ENCODE results near the gene DIAPH1.
A peak's percentile ranks its signal among the peaks of the same experiment; 100 is the strongest.

Gene DIAPH1

DNA sequence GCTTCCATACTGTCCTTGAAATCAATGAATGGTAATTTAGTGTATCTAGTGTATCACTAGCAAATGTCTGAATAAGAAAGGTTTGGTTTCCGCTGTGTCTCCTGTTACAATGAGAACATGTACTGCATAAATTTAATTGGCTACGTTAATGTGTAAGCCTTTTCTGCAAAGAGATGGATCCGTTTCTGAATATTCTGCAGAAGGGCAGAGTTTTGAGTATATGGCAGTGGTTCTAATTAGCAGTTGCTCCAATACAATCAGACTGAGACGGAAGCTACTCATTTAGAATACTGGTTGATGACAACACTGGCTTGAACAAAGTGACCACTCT is 134.5 kb downstream of the DIAPH1 start:
- peak; percentile 8 for DNase-seq (ENCODE audit: low spot score)

DNA sequence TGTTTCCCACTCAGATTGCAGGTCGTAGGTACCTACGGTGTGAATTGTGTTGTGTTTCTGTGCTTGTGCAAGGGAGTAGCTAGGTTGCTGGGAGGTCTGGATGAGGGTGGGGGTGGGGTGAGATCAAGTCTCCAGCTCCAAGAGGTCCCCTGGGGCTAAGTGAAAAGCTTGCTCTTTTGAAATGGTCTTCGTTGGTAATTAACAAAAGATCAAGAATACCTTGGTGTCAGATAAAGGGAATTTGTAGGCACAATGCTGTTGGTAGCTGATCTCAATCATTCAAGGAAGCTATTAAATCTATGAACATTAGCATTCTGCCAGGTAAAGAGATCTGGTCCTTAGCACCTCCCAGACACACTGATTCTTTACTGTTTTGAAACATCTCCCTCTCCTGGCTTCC is 134.9 kb downstream of the DIAPH1 start:
- DNase-seq (ENCODE audit: low spot score): no peak

DNA sequence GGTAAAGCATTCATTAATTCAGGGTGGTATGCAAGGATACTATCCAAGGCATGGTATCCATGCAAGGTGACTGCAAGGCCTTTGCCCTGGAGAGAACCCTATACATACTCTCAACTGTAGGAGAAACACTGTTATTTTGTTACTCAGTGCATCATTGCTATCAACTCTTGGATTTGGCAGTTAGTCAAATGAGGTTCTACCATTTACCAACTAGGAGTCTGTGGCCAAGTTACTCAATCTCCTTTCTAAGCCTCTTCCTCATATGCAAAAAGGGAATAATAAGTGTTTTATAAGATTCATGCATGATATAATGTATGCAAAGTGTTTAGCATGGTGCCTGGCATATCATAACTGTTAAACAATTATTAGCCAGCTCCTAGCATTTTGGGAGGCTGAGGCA is 139.0 kb downstream of the DIAPH1 start:
- DNase-seq (ENCODE audit: low spot score): no peak

DNA sequence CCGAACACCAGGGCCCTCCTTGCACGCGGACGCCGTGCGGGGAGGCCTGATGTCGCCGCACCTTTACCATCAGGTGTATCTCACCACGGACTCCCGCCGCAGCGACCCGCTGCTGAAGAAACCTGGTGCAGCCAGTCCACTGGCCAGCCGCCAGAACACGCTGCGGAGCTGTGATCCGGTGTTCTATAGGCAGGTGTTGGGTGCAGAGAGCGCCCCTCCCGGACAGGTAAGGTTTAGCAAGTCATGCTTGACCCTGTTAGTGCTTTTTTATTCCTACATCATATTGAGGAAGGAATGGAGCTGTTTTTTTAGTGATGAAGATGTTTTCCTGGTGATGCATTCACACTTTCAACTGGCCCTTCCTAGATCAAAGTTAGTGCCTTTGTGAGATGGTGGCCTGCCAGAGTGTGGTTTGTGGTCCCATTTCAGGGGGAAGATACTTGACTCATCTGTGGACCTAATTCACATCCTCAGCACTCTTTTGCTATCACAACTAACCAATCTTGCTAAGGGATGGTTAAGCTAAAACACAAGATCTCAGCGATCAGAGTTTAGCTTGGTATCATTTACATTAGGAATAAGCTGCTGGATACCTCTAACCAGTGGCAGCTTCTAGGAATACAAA is 140.4 kb downstream of the DIAPH1 start:
- no peak for DNase-seq (ENCODE audit: low spot score)

DNA sequence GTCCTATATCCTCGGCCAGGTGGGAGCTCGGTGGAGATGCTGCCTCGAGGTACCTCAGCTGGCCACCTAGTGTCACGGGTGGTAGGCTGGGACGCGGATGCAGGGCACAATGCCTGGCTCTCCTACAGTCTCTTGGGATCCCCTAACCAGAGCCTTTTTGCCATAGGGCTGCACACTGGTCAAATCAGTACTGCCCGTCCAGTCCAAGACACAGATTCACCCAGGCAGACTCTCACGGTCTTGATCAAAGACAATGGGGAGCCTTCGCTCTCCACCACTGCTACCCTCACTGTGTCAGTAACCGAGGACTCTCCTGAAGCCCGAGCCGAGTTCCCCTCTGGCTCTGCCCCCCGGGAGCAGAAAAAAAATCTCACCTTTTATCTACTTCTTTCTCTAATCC is 141.0 kb downstream of the DIAPH1 start:
- no peak for DNase-seq (ENCODE audit: low spot score)

DNA sequence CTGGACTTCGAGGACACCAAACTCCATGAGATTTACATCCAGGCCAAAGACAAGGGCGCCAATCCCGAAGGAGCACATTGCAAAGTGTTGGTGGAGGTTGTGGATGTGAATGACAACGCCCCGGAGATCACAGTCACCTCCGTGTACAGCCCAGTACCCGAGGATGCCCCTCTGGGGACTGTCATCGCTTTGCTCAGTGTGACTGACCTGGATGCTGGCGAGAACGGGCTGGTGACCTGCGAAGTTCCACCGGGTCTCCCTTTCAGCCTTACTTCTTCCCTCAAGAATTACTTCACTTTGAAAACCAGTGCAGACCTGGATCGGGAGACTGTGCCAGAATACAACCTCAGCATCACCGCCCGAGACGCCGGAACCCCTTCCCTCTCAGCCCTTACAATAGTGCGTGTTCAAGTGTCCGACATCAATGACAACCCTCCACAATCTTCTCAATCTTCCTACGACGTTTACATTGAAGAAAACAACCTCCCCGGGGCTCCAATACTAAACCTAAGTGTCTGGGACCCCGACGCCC is 141.7 kb downstream of the DIAPH1 start:
- no peak for DNase-seq (ENCODE audit: low spot score)

DNA sequence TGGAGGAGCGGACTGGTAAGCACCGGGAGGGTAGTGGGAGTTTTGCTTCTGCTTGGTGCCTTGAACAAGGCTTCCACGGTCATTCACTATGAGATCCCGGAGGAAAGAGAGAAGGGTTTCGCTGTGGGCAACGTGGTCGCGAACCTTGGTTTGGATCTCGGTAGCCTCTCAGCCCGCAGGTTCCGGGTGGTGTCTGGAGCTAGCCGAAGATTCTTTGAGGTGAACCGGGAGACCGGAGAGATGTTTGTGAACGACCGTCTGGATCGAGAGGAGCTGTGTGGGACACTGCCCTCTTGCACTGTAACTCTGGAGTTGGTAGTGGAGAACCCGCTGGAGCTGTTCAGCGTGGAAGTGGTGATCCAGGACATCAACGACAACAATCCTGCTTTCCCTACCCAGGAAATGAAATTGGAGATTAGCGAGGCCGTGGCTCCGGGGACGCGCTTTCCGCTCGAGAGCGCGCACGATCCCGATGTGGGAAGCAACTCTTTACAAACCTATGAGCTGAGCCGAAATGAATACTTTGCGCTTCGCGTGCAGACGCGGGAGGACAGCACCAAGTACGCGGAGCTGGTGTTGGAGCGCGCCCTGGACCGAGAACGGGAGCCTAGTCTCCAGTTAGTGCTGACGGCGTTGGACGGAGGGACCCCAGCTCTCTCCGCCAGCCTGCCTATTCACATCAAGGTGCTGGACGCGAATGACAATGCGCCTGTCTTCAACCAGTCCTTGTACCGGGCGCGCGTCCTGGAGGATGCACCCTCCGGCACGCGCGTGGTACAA is 142.5 kb downstream of the DIAPH1 start:
- DNase-seq (ENCODE audit: low spot score): no peak

DNA sequence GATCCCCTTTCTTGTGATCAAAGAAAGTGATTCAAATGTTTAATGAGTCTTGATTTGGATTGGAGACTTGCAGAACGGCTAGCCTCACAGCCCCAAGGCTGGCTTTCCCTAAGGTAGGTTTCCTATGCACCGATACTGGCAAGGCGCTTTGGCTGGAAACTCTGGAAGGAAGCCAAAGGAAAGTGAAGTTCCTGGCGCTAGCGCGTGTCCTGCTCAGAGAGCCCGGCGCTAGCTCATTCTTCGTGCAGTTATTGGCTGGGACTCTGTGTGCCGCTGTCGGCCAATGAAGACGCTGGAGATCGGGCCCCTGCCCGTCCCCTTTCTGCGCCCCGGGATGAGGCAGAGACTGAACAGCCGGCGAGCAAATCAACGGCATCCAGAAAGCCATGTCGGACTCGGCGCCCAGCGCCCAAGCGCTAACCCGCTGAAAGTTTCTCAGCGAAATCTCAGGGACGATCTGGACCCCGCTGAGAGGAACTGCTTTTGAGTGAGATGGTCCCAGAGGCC is 143.1 kb downstream of the DIAPH1 start, which contains the start of gene PCDHGC3:
Gene PCDHGC3 (plus strand): TSS at position 342 of the 507 bp plus-strand sequence. CDS start 151 bp downstream, at position 493.
- DNase-seq (ENCODE audit: low spot score): peak; percentile 85

DNA sequence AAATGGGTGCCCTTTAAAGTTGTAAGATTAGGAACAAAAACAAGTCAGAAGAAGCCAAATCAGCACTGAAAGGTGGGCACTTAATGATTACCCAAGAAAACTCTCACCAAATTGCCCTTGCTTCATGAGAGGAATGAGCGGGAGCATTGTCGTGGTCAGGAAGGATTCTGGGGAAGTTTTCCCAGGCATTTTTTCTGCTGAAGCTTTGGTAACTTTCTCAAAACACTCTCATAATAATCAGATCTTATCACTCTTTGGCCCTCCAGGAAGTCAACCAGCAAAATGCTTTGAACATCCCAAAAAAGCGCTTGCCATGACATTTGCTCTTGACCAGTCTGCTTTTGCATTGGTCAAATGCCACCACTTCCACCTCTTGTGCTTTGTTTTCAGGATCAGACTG is 153.4 kb downstream of the DIAPH1 start:
- no peak for DNase-seq (ENCODE audit: low spot score)
